ENCODE results near the gene ZNF532. TPM values are rescaled to one million over a fixed set of nuclear protein-coding genes. Genes with fewer than 3 reads are reported as not detected.

Gene ZNF532
- total RNA-seq, 2 donors from 2014 or later = 12.9 to 17.7 TPM

- Mint-ChIP-seq H3K27me3 (peaks cover 34% of the 10 kb centered on the region), H3K27ac (no peak overlapping the region), H3K4me1 (peaks cover 4% of the 10 kb centered on the region), H3K36me3 (ENCODE audit: low read depth) (peaks cover 4% of the 10 kb centered on the region), H3K4me3 (no peak overlapping the region)
- H3K9me3 ChIP-seq (ENCODE audit: control insufficient read depth, low read length, poor library complexity, severe bottlenecking) = no peaks in the 10 kb centered on the region
- DNase-seq (no peak), ATAC-seq (no peak)
These were observed 26.4 kb upstream of the ZNF532 start for GRCh38 chr18:58838165-58838860.

GRCh38 chr18:58838946-58839345 lies 25.7 kb upstream of the ZNF532 start:
- no peak overlapping the region for H3K4me3 Mint-ChIP-seq
- H3K4me1 Mint-ChIP-seq = peaks cover 4% of the 10 kb centered on the region
- H3K27me3 Mint-ChIP-seq = peaks cover 34% of the 10 kb centered on the region
- ATAC-seq (no peak), DNase-seq (no peak)
- no peak overlapping the region for H3K27ac Mint-ChIP-seq
- peaks cover 4% of the 10 kb centered on the region for H3K36me3 Mint-ChIP-seq (ENCODE audit: low read depth)
- no peaks in the 10 kb centered on the region for H3K9me3 ChIP-seq (ENCODE audit: control insufficient read depth, low read length, poor library complexity, severe bottlenecking)

- no peak overlapping the region for H3K4me3 Mint-ChIP-seq
- H3K27me3 Mint-ChIP-seq = peaks cover 64% of the 10 kb centered on the region
- H3K9me3 ChIP-seq (ENCODE audit: control insufficient read depth, low read length, poor library complexity, severe bottlenecking) = no peaks in the 10 kb centered on the region
- no peak overlapping the region for H3K27ac Mint-ChIP-seq
- no peak for ATAC-seq
- DNase-seq = no peak
- H3K4me1 Mint-ChIP-seq = peaks cover 8% of the 10 kb centered on the region
- H3K36me3 Mint-ChIP-seq (ENCODE audit: low read depth) = peaks cover 4% of the 10 kb centered on the region
These were observed 21.5 kb upstream of the ZNF532 start for GRCh38 chr18:58842978-58843687.

- no peaks in the 10 kb centered on the region for H3K9me3 ChIP-seq (ENCODE audit: control insufficient read depth, low read length, poor library complexity, severe bottlenecking)
- peaks cover 65% of the 10 kb centered on the region for H3K27me3 Mint-ChIP-seq
- DNase-seq (no peak), ATAC-seq (no peak)
- no peak overlapping the region for H3K4me3 Mint-ChIP-seq
- H3K4me1 Mint-ChIP-seq = peaks cover 8% of the 10 kb centered on the region
- peaks cover 4% of the 10 kb centered on the region for H3K36me3 Mint-ChIP-seq (ENCODE audit: low read depth)
- H3K27ac Mint-ChIP-seq = no peak overlapping the region
These were observed 21.0 kb upstream of the ZNF532 start for GRCh38 chr18:58843688-58844035.

- no peak for DNase-seq
- Mint-ChIP-seq H3K27me3 (peaks cover 70% of the 10 kb centered on the region), H3K36me3 (ENCODE audit: low read depth) (peaks cover 4% of the 10 kb centered on the region), H3K27ac (no peak overlapping the region), H3K4me3 (no peak overlapping the region), H3K4me1 (peaks cover 8% of the 10 kb centered on the region)
- H3K9me3 ChIP-seq (ENCODE audit: control insufficient read depth, low read length, poor library complexity, severe bottlenecking) = no peaks in the 10 kb centered on the region
- ATAC-seq = no peak
These were observed 19.8 kb upstream of the ZNF532 start for GRCh38 chr18:58844871-58845270.

GRCh38 chr18:58845928-58846724 lies 18.6 kb upstream of the ZNF532 start:
- no peaks in the 10 kb centered on the region for H3K9me3 ChIP-seq (ENCODE audit: control insufficient read depth, low read length, poor library complexity, severe bottlenecking)
- H3K4me3 Mint-ChIP-seq = peak overlapping the region; percentile 41
- DNase-seq = no peak
- peaks cover 73% of the 10 kb centered on the region for H3K27me3 Mint-ChIP-seq
- H3K4me1 Mint-ChIP-seq = peaks cover 5% of the 10 kb centered on the region
- no peak for ATAC-seq
- H3K27ac Mint-ChIP-seq = no peak overlapping the region
- H3K36me3 Mint-ChIP-seq (ENCODE audit: low read depth) = peaks cover under 1% of the 10 kb centered on the region

- Mint-ChIP-seq H3K4me3 (peak overlapping the region; percentile 8), H3K4me1 (peaks cover 6% of the 10 kb centered on the region), H3K36me3 (ENCODE audit: low read depth) (no peaks in the 10 kb centered on the region), H3K27ac (no peak overlapping the region), H3K27me3 (peaks cover 74% of the 10 kb centered on the region)
- ATAC-seq (no peak), DNase-seq (no peak)
- H3K9me3 ChIP-seq (ENCODE audit: control insufficient read depth, low read length, poor library complexity, severe bottlenecking) = no peaks in the 10 kb centered on the region
These were observed 17.1 kb upstream of the ZNF532 start for GRCh38 chr18:58847383-58848071.

- Mint-ChIP-seq H3K27ac (no peak overlapping the region), H3K36me3 (ENCODE audit: low read depth) (peaks cover 2% of the 10 kb centered on the region), H3K27me3 (peaks cover 80% of the 10 kb centered on the region), H3K4me1 (peaks cover 6% of the 10 kb centered on the region), H3K4me3 (no peak overlapping the region)
- no peaks in the 10 kb centered on the region for H3K9me3 ChIP-seq (ENCODE audit: control insufficient read depth, low read length, poor library complexity, severe bottlenecking)
- DNase-seq = no peak
- ATAC-seq = no peak
These were observed 16.0 kb upstream of the ZNF532 start for GRCh38 chr18:58848685-58849084.

- ATAC-seq (no peak), DNase-seq (no peak)
- Mint-ChIP-seq H3K27ac (no peak overlapping the region), H3K4me3 (no peak overlapping the region), H3K36me3 (ENCODE audit: low read depth) (peaks cover 2% of the 10 kb centered on the region), H3K4me1 (peaks cover 6% of the 10 kb centered on the region), H3K27me3 (peaks cover 66% of the 10 kb centered on the region)
- H3K9me3 ChIP-seq (ENCODE audit: control insufficient read depth, low read length, poor library complexity, severe bottlenecking) = no peaks in the 10 kb centered on the region
These were observed 13.7 kb upstream of the ZNF532 start for GRCh38 chr18:58850786-58851469.

- H3K9me3 ChIP-seq (ENCODE audit: control insufficient read depth, low read length, poor library complexity, severe bottlenecking) = no peaks in the 10 kb centered on the region
- Mint-ChIP-seq H3K27ac (no peak overlapping the region), H3K4me1 (peaks cover 6% of the 10 kb centered on the region), H3K36me3 (ENCODE audit: low read depth) (peaks cover 2% of the 10 kb centered on the region), H3K27me3 (peaks cover 57% of the 10 kb centered on the region), H3K4me3 (no peak overlapping the region)
- DNase-seq = no peak
- no peak for ATAC-seq
These were observed 12.8 kb upstream of the ZNF532 start for GRCh38 chr18:58851856-58852255.

- H3K27me3 Mint-ChIP-seq = peaks cover 49% of the 10 kb centered on the region
- H3K4me1 Mint-ChIP-seq = peaks cover 3% of the 10 kb centered on the region
- ATAC-seq = no peak
- no peak overlapping the region for H3K4me3 Mint-ChIP-seq
- no peak overlapping the region for H3K27ac Mint-ChIP-seq
- H3K36me3 Mint-ChIP-seq (ENCODE audit: low read depth) = peaks cover 2% of the 10 kb centered on the region
- no peak for DNase-seq
- no peaks in the 10 kb centered on the region for H3K9me3 ChIP-seq (ENCODE audit: control insufficient read depth, low read length, poor library complexity, severe bottlenecking)
These were observed 12.0 kb upstream of the ZNF532 start for GRCh38 chr18:58852629-58853028.

- ATAC-seq = no peak
- no peaks in the 10 kb centered on the region for H3K9me3 ChIP-seq (ENCODE audit: control insufficient read depth, low read length, poor library complexity, severe bottlenecking)
- no peak for DNase-seq
- H3K36me3 Mint-ChIP-seq (ENCODE audit: low read depth) = peaks cover 2% of the 10 kb centered on the region
- no peak overlapping the region for H3K4me3 Mint-ChIP-seq
- H3K4me1 Mint-ChIP-seq = peaks cover 3% of the 10 kb centered on the region
- no peak overlapping the region for H3K27ac Mint-ChIP-seq
- peaks cover 46% of the 10 kb centered on the region for H3K27me3 Mint-ChIP-seq
These were observed 11.1 kb upstream of the ZNF532 start for GRCh38 chr18:58853561-58853960.
